ENCODE data around the gene MAB21L4.

MAB21L4 gene

GRCh38 chr2:240861547-240861946 lies 34.4 kb downstream of the MAB21L4 start:
- peak in 1 of 2 experiments; percentile 17 for DNase-seq (ENCODE audit: low read depth in 1 of 2, low spot score in 1 of 2)
- in situ Hi-C loops (cut with HindIII; ENCODE audit: low pct_unique_long_range_greater_than_20kb, low sequenced_read_pairs), result no loop called here
- TF ChIP-seq JUND (IDR thresholded peaks at IDR 0.05; ENCODE audit: low read depth), result no peak

GRCh38 chr2:240858871-240859270 lies 37.1 kb downstream of the MAB21L4 start:
- TF ChIP-seq JUND (IDR thresholded peaks at IDR 0.05; ENCODE audit: low read depth), result no peak
- DNase-seq (ENCODE audit: low read depth in 1 of 2, low spot score in 1 of 2), result no peak
- in situ Hi-C loops (cut with HindIII; ENCODE audit: low pct_unique_long_range_greater_than_20kb, low sequenced_read_pairs), result no loop called here

GRCh38 chr2:240858321-240858720 lies 37.6 kb downstream of the MAB21L4 start:
- in situ Hi-C loops (cut with HindIII; ENCODE audit: low pct_unique_long_range_greater_than_20kb, low sequenced_read_pairs), result no loop called here
- no peak for TF ChIP-seq JUND (IDR thresholded peaks at IDR 0.05; ENCODE audit: low read depth)
- no peak for DNase-seq (ENCODE audit: low read depth in 1 of 2, low spot score in 1 of 2)

- DNase-seq (ENCODE audit: low read depth in 1 of 2, low spot score in 1 of 2), result no peak
- TF ChIP-seq JUND (IDR thresholded peaks at IDR 0.05; ENCODE audit: low read depth), result no peak
- in situ Hi-C loops (cut with HindIII; ENCODE audit: low pct_unique_long_range_greater_than_20kb, low sequenced_read_pairs), result no loop called here
Measured at GRCh38 chr2:240857039-240858008, 38.6 kb downstream of the MAB21L4 start.

DNA sequence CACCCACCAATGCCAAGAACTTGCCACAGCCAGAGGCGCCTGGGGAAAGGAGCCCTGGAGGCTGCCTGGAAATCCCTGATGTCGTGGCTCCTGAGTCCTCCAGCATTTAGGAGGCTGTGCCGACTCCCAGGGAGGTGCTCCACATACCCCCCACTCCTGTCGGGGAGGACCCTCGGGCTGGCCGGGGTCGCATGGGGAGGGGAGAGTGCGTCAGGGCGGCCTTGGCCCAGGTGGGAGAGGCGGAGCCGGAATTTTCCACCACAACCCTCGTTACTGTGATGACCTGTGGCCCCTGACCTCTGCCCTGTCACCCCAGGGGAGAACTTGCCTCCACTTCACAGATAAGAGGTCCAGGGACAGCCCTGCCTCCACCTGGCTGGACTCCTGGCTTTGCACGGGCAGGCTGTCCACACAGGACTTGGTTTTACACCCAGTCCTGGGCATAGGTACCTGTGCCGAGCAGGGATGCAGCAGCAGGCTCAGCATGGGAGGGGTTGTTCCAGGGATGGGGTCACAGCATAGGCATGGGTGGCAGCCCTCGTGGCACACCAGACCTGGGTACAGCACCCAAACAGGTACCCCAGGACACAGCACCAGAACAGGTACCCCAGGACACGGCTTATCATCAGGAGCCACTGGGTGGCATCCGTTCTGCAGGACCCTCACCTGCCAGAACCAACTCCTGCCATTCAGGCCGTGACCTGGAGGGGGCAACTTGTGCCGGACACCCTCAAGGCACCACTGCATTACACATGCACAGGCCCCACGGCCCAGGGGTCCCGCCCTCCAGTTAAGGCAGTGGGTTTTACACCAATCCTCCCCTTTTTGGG lies 39.6 kb downstream of the MAB21L4 start:
- no peak for DNase-seq (ENCODE audit: low read depth in 1 of 2, low spot score in 1 of 2)
- in situ Hi-C loops (cut with HindIII; ENCODE audit: low pct_unique_long_range_greater_than_20kb, low sequenced_read_pairs), result no loop called here
- TF ChIP-seq JUND (IDR thresholded peaks at IDR 0.05; ENCODE audit: low read depth), result no peak

GRCh38 chr2:240855670-240856069 lies 40.3 kb downstream of the MAB21L4 start:
- in situ Hi-C loops (cut with HindIII; ENCODE audit: low pct_unique_long_range_greater_than_20kb, low sequenced_read_pairs), result no loop called here
- DNase-seq (ENCODE audit: low read depth in 1 of 2, low spot score in 1 of 2), result no peak
- no peak for TF ChIP-seq JUND (IDR thresholded peaks at IDR 0.05; ENCODE audit: low read depth)

DNA sequence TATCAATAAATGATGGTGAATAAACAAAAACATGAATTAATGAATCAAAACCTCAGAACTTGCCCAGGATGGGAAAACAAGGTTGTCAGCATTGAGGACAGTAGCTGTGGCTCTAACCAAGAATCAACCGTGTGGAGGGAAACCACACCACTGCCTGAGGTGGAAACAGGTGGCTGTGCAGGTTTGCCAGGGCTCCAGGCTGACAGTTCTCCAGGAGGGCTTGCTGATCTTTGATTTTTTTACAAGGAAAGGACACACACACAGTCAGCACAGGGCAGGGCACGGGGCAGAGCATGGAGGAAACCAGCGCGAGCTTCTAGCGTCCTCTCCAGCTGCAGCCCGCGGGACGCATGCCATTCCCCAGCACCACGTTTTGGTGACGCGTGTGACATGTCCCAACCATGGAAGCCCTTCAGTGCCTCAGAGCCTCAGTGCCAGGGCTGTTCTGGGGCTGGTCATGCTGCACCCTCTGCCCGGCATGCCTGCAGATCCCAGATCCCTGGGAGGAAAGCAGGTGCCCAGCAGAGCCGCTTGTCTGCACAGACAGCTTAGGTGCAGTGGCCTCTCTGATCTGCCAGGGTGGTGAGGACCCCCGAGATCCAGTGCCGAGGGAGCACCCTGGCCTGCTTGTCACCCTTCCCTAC lies 43.2 kb downstream of the MAB21L4 start:
- DNase-seq (ENCODE audit: low read depth in 1 of 2, low spot score in 1 of 2), result no peak
- in situ Hi-C loops (cut with HindIII; ENCODE audit: low pct_unique_long_range_greater_than_20kb, low sequenced_read_pairs), result no loop called here
- TF ChIP-seq JUND (IDR thresholded peaks at IDR 0.05; ENCODE audit: low read depth), result no peak

DNA sequence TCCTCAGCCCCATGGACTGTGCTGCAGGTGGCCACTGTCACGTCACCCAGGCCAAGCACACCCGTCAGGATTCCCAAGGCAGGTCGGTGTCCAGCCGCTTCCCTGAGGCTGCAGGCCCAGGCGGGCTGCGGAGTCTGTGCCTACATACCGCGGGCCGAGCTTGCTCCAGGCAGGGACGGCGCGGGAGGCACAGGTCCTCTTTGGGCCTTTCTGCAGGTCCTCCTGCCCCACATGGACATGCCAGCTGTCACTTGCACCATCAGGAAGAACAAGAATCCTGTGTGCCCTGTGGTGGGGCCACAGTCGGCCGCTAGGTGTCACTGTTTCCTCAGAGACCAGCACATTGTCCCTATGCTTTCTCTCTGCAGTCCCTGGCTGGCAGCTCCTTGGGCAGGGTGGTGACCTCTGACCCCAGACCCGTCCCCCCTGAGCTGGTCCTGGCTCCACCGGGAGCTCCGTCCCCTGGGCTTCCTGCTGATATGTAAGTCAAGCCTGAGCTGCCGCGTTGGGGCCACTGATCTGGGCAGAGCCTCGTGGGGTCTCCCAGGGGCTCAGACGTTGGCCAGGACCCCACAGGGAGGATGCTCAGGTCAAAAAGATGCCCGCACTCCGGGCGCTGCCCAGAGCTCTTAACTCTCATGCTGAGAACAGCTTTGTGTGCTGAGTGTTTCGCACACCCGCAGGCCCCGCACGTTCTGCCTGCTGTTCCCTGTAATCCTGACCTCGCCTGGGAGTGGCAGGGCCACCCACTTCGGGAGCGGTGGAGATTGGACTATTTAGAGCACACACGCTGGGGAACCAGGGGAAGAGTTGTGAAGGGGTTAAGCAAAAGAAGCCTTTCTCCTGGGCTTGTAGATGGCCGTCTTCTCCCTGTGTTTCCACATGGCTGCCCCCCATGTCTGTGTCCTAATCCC lies 44.6 kb downstream of the MAB21L4 start:
- TF ChIP-seq JUND (IDR thresholded peaks at IDR 0.05; ENCODE audit: low read depth), result no peak
- in situ Hi-C loops (cut with HindIII; ENCODE audit: low pct_unique_long_range_greater_than_20kb, low sequenced_read_pairs), result no loop called here
- DNase-seq (ENCODE audit: low read depth in 1 of 2, low spot score in 1 of 2), result peak; percentile 82 to 83

DNA sequence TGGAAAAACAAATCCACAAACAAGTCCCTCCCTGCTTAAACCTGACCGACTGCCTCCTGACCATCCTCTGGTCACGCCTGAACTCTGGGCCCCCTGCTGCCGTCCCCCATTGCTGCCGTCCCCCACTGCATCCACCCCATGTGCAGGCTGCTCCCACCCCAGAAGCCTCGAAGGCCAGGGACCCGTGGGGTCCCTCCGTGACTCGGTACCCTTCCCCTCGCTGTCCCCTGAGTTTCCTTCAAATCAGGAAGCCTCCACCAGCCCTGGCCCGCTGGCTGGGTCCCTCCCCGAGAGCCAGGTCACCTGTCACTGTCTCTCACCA lies 45.2 kb downstream of the MAB21L4 start:
- no peak for DNase-seq (ENCODE audit: low read depth in 1 of 2, low spot score in 1 of 2)
- in situ Hi-C loops (cut with HindIII; ENCODE audit: low pct_unique_long_range_greater_than_20kb, low sequenced_read_pairs), result no loop called here

DNA sequence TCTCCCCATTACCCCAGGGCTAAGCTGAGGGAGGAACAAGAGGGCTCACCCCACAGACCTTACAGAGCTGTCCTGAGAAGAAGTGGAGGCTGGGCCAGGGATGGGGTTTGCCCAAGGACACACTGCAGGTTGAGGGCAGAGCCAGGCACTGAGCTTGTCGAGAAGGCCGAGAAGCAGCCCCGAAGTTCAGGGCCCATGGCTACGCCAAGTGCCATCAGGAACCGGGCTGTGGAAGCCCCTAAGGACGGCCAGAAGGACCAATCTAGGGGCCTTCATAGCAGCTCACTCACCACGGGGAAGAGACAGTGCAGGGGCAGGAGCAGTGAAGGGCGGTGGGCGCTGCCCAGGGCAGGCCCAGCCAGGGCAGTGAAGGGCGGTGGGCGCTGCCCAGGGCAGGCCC lies 45.9 kb downstream of the MAB21L4 start:
- no peak for TF ChIP-seq JUND (IDR thresholded peaks at IDR 0.05; ENCODE audit: low read depth)
- in situ Hi-C loops (cut with HindIII; ENCODE audit: low pct_unique_long_range_greater_than_20kb, low sequenced_read_pairs), result no loop called here
- DNase-seq (ENCODE audit: low read depth in 1 of 2, low spot score in 1 of 2), result no peak

More for the DNA sequence above, 45.2 kb downstream of the MAB21L4 start:
- TF ChIP-seq JUND (IDR thresholded peaks at IDR 0.05; ENCODE audit: low read depth), result no peak

DNA sequence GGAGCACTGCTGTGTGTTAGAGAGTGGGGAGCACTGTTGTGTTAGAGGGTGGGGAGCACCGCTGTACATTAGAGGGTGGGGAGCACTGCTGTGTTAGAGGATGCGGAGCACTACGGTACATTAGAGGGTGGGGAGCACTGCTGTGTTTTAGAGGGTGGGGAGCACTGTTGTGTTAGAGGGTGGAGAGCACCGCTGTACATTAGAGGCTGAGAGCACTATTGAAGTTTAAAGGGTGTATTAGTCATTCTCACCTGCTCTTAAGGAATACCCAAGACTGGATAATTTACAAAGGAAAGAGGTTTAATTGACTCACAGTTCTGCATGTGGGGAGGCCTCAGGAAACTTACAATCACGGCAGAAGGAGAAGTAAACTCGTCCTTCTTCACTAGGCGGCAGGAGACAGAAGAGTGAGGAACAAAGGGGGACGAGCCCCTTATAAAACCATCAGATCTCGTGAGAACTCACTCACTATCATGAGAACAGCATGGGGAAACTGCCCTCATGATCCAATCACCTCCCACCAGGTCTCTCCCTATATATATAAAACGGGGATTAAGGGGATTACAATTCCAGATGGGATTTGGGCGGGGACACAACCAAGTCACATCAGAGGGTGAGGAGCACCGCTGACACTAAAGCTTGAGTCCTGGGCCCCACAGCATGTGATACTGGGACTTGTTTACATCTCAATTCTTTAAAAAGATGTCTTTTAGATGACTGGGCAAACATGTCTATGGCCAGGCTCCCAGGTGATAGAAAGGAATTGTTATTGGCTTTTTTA lies 46.9 kb downstream of the MAB21L4 start:
- in situ Hi-C loops (cut with HindIII; ENCODE audit: low pct_unique_long_range_greater_than_20kb, low sequenced_read_pairs), result no loop called here
- no peak for TF ChIP-seq JUND (IDR thresholded peaks at IDR 0.05; ENCODE audit: low read depth)
- no peak for DNase-seq (ENCODE audit: low read depth in 1 of 2, low spot score in 1 of 2)
